ENCODE results near the gene MPL. TPM values are rescaled to one million over a fixed set of nuclear protein-coding genes. Genes with fewer than 3 reads are reported as not detected.

Gene MPL
- total RNA-seq, 2 donors from 2014 or later, result 0.39 TPM; not detected in 1

- Histone ChIP-seq H3K4me1 (peaks cover 0 to 28% of the 10 kb centered on the region in 2 donors), H3K9me3 (no peaks in the 10 kb centered on the region), H3K27ac (no peak overlapping the region), H3K4me3 (no peak overlapping the region), H3K27me3 (no peaks in the 10 kb centered on the region), H3K36me3 (peaks cover 3% of the 10 kb centered on the region)
- DNase-seq (ENCODE audit: low spot score), result no peak
- TF ChIP-seq CTCF (IDR thresholded peaks at IDR 0.05), result no peak
Observed at GRCh38 chr1:43377831-43378230, 40.2 kb downstream of the MPL start.

DNA sequence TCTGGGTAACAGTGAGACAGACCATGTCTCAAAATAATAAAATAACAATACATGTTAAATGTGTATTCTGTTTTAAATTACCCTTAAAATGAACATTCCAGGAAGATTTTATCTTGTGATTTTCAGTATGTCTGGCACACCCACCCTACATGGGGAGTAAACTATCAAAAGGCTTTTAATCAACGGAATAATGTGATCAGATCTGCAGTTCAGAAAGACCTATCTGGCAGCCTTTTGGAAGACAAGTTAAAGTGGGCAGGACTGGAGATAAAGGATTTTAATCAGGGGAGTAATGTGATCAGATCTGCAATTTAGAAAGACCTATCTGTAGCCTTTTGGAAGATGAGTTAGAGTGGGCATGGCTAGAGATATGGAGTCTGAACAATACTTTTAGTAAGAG, 41.9 kb downstream of the MPL start:
- no peak for TF ChIP-seq CTCF (IDR thresholded peaks at IDR 0.05)
- Histone ChIP-seq H3K9me3 (no peaks in the 10 kb centered on the region), H3K4me3 (no peak overlapping the region), H3K36me3 (peaks cover 19% of the 10 kb centered on the region), H3K27me3 (no peaks in the 10 kb centered on the region), H3K4me1 (peaks cover 0 to 26% of the 10 kb centered on the region in 2 donors), H3K27ac (no peak overlapping the region)
- no peak for DNase-seq (ENCODE audit: low spot score)

DNA sequence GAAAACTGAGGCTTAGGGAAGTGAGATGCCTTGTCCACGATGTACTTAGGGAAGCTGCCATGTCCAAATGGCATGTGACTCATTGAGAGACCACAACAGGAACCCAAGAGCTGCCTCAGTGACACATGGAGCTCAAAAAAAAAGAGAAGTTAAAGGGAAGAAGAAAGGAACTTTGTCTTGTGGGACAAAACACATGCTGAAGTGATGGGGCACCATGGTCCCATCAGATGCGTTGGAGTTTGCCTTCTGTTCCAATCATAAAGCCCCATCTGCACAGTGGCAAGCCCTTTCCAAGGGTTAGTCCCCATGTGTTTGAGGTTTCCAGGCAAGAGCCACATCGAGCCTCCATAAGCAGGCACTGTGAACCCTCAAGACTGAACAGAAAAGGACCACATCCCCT, 44.0 kb downstream of the MPL start:
- Histone ChIP-seq H3K27ac (peak overlapping the region in 1 of 2 donors; percentile 13), H3K9me3 (no peaks in the 10 kb centered on the region), H3K27me3 (no peaks in the 10 kb centered on the region), H3K4me3 (no peak overlapping the region), H3K4me1 (peaks cover 0 to 26% of the 10 kb centered on the region in 2 donors), H3K36me3 (peaks cover 40% of the 10 kb centered on the region)
- no peak for TF ChIP-seq CTCF (IDR thresholded peaks at IDR 0.05)
- no peak for DNase-seq (ENCODE audit: low spot score)

DNA sequence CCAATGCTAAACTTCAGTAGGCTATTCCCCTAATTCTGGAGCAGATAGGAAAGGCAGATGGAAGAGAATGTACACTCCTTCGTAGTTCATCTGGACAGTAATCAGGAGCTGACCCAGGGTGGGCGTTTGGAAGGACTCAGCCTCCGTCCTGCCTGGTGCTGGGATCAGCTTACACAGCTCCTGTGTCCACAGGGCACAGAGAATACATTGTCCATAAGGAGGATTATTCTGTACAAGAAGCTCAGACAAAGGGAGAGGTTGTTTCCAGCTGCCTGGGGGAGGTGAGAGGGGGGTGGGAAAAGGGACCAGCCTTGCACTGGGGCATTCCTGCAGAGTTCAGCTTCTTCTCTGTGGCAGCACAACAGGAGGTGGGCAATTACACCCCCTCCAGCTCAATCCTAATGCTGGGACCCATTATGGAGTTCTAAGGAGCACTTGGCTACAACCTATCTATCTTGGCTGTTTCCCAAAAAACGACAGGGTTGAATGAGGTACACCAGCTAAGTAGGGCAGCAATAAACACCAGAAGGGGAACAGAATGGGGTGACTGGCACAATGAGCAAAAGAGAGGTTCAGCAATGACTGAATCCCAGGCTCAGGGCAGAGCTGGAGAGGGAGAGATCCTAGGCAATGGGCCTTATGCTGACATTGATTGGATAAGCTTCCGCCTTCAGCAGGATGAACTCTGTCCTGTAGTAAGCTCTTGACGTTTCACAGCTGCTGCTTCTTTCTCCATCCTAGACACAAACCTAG, 44.6 kb downstream of the MPL start:
- Histone ChIP-seq H3K27me3 (no peaks in the 10 kb centered on the region), H3K4me3 (no peak overlapping the region), H3K27ac (peak overlapping the region in 1 of 2 donors; percentile 13), H3K9me3 (no peaks in the 10 kb centered on the region), H3K4me1 (peaks cover 0 to 26% of the 10 kb centered on the region in 2 donors), H3K36me3 (peaks cover 46% of the 10 kb centered on the region)
- TF ChIP-seq CTCF (IDR thresholded peaks at IDR 0.05), result no peak
- DNase-seq (ENCODE audit: low spot score), result no peak

DNA sequence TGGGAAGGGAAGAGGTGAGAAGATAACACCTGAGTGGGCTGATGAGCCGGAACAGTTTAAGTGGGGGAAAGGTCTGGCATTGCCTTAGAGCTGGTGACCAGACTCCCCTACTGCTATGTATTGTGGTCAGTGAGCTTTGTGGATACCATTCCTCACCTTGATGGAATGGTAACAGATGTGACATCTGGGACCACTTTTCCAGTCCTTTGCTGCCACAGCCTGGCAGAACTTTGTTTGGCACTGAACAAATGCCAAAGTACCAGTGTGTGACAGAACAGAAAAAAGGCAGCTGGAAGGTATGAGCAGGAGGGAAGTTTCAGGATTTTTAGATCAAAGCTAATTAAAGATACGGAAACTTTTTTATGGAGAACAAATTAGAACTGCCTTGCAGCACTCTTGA, 45.8 kb downstream of the MPL start:
- TF ChIP-seq CTCF (IDR thresholded peaks at IDR 0.05), result peak in 1 of 2 donors; percentile 46
- Histone ChIP-seq H3K9me3 (no peaks in the 10 kb centered on the region), H3K27me3 (no peaks in the 10 kb centered on the region), H3K27ac (no peak overlapping the region), H3K36me3 (peaks cover 50% of the 10 kb centered on the region), H3K4me1 (peaks cover 0 to 35% of the 10 kb centered on the region in 2 donors), H3K4me3 (no peak overlapping the region)
- no peak for DNase-seq (ENCODE audit: low spot score)

DNA sequence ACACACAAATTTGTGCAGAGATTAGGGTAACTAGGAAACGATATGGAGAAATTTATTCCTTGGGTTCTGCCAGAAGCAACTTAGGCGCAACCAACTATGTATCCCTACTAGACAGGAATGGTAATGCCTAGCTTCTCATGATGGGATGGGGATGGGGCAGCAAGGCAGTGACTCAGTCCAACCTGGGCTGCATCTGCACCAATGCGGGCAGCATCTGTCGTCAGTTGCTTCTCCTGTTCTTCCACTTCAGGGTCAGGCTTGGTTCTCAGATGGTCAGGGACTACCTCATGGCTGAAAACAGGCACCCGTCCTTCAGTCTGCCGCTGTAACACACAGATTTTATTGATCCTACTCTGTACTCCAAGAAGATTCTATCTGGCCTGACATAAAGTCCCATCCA, 49.1 kb downstream of the MPL start:
- peaks cover 50% of the 10 kb centered on the region for H3K36me3 ChIP-seq

More for the DNA sequence above, 49.1 kb downstream of the MPL start:
- Histone ChIP-seq H3K27ac (no peak overlapping the region), H3K9me3 (no peaks in the 10 kb centered on the region), H3K27me3 (no peaks in the 10 kb centered on the region), H3K4me1 (peaks cover 0 to 48% of the 10 kb centered on the region in 2 donors), H3K4me3 (no peak overlapping the region)
- no peak for TF ChIP-seq CTCF (IDR thresholded peaks at IDR 0.05)
- no peak for DNase-seq (ENCODE audit: low spot score)

Measured in right atrium auricular region (tissue), 2 donors.